Prostate gland (tissue), 2 donors: ENCODE results near the gene DRAM1. TPM values are rescaled to one million over a fixed set of nuclear protein-coding genes. Genes with fewer than 3 reads are reported as not detected.

Experiments
- DNase-seq: peaks from one replicate; pipeline ENCODE4 v3.0.0-alpha.2; 2019; ENCODE audit warnings: low spot score
- H3K27ac ChIP-seq, 2 donors: fragments of 200-600 bp; sonication (generic); 2 replicates each; pipeline ENCODE4 v1.5.1; 2017 to 2019
- H3K27me3 ChIP-seq: fragments of 200-600 bp; sonication (generic); replicated peaks from 2 replicates; pipeline ENCODE4 v1.5.1; 2019; ENCODE audit not compliant: insufficient read depth
- H3K36me3 ChIP-seq, 2 donors: fragments of 200-600 bp; sonication (generic); 1 replicate in 1 of 2; 2 replicates in 1 of 2; pipeline versions ENCODE4 v1.5.1 to v1.8.1; 2017 to 2019
- H3K4me1 ChIP-seq: fragments of 200-600 bp; sonication (generic); replicated peaks from 2 replicates; pipeline ENCODE4 v1.5.1; 2019
- H3K4me3 ChIP-seq, 2 donors: fragments of 200-600 bp; sonication (generic); 2 replicates each; pipeline ENCODE4 v1.5.1; 2017 to 2019
- H3K9me3 ChIP-seq: fragments of 200-600 bp; sonication (generic); 2 replicates; pipeline ENCODE4 v1.5.1; 2017
- POLR2A ChIP-seq: fragments of 450-650 bp; IDR thresholded peaks from one replicate; pipeline ENCODE4 v1.6.1; 2016; ENCODE audit warnings: antibody characterized with exemption, mild to moderate bottlenecking
- POLR2AphosphoS5 ChIP-seq: sonication (generic); formaldehyde crosslinking; IDR thresholded peaks from one replicate; pipeline ENCODE4 v1.6.1; 2017; ENCODE audit warnings: antibody characterized with exemption
- WGBS: methylation state at CpG from one replicate; pipeline ENCODE4 v1.1.5; 2018; 5-methylcytosine and 5-hydroxymethylcytosine counted together
- intact Hi-C: fragments of 100-400 bp; cut with DNase I; formaldehyde crosslinking; loops from one replicate; pipeline ENCODE4 v1.14.2; 2022
- total RNA-seq, 2 donors: library from RNA; depleted of rRNA; stranded (reverse); fragments of >200 nt; gene quantifications; one replicate each; pipeline ENCODE4 v1.1.0, GENCODE V29; 2016
- TF ChIP-seq, protein P1 (sequence below), 4 experiments: fragments of 200-600 bp in 2 of 4; fragments of 450-650 bp in 2 of 4; sonication (generic) in 2 of 4; IDR thresholded peaks; 1 replicate in 3 of 4; 2 replicates in 1 of 4; pipeline ENCODE4 v1.5.1; 2016 to 2019; ENCODE audit warnings: antibody characterized with exemption in 4 of 4, mild to moderate bottlenecking in 2 of 4, moderate library complexity in 2 of 4

The DRAM1 gene
- total RNA-seq, 2 donors from 2014 or later: 12.8 to 13.1 TPM

DNA sequence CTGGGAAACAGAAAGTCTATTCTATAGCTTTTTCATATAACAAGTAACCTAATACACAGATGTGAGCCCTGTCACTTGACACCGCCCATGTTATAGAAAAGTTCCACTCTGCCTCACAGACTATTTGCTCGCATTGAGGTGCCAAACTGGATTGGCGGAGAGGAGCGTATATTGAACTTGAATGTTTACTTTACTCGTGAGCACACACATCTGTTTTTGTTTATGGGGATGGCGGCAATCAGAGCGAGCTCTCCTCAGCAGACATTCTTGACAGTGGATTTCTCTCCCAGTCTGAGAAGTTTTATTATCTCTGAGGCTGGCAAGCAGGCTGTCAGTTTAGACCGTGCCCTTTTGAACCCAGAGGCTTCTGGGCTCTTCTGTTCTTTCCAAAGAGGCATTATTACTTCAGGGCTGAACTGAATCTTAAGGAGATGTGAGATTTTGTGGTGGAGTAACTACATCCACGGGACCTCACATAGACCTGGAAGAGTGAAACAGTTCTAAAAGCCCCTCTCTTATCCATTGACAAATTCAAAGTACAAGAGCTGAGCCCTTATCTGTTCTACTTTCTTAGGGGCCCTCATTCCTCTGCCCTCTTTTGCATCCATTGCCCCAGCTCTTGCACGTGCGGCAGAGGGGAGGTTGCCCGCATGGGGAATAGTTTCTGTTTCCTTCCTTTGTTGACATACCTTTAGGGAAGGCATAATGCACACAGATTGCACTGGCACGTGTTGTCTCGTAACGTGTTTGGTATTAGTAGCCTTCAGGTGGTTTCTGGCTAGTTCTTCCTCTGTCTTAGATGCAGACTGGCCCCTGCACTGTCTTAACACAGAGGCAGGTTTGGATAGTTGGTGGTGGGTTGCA is 68.2 kb downstream of the DRAM1 start:
- Histone ChIP-seq H3K4me1 (peaks cover 3% of the 10 kb centered on the region), H3K27ac (peak overlapping the region; percentile 49 to 54), H3K36me3 (no peaks in the 10 kb centered on the region), H3K9me3 (no peaks in the 10 kb centered on the region), H3K27me3 (no peaks in the 10 kb centered on the region), H3K4me3 (no peak overlapping the region)
- intact Hi-C loops: no loop called here
- TF ChIP-seq, protein P1, sequence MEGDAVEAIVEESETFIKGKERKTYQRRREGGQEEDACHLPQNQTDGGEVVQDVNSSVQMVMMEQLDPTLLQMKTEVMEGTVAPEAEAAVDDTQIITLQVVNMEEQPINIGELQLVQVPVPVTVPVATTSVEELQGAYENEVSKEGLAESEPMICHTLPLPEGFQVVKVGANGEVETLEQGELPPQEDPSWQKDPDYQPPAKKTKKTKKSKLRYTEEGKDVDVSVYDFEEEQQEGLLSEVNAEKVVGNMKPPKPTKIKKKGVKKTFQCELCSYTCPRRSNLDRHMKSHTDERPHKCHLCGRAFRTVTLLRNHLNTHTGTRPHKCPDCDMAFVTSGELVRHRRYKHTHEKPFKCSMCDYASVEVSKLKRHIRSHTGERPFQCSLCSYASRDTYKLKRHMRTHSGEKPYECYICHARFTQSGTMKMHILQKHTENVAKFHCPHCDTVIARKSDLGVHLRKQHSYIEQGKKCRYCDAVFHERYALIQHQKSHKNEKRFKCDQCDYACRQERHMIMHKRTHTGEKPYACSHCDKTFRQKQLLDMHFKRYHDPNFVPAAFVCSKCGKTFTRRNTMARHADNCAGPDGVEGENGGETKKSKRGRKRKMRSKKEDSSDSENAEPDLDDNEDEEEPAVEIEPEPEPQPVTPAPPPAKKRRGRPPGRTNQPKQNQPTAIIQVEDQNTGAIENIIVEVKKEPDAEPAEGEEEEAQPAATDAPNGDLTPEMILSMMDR (IDR thresholded peaks at IDR 0.05): no peak
- peak; percentile 66 for TF ChIP-seq POLR2AphosphoS5
- 39% methylated on average over 15 of the region's 15 CpGs for WGBS
- peak; percentile 63 for DNase-seq

DNA sequence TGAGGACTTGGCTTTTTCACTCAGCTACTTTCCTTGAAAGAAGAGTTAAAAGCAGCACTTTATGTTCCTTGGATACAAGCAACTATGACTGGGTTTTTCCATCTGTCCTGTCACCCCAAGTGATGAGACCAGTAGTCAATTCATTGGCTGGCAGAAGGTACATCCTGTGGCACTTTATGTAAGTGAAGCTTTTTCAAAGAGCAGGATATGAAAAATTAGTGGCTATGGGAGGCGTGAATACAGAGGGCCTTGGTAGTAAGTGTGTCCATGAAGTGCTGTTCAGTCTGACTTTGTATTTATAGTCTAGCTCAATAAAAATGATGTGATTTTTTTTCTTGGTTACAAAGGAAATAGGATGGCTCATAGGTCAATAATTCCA is 68.8 kb downstream of the DRAM1 start:
- H3K27ac ChIP-seq: peak overlapping the region; percentile 49 to 54
- no peak for TF ChIP-seq POLR2AphosphoS5
- TF ChIP-seq, protein P1 (IDR thresholded peaks at IDR 0.05): no peak
- TF ChIP-seq POLR2A: no peak
- no peak overlapping the region for H3K4me3 ChIP-seq
- intact Hi-C loops: no loop called here
- no peaks in the 10 kb centered on the region for H3K4me1 ChIP-seq
- DNase-seq: no peak
- no peaks in the 10 kb centered on the region for H3K9me3 ChIP-seq
- no peaks in the 10 kb centered on the region for H3K36me3 ChIP-seq
- WGBS: 77% methylated on average over 1 of the region's 1 CpG
- H3K27me3 ChIP-seq: no peaks in the 10 kb centered on the region

DNA sequence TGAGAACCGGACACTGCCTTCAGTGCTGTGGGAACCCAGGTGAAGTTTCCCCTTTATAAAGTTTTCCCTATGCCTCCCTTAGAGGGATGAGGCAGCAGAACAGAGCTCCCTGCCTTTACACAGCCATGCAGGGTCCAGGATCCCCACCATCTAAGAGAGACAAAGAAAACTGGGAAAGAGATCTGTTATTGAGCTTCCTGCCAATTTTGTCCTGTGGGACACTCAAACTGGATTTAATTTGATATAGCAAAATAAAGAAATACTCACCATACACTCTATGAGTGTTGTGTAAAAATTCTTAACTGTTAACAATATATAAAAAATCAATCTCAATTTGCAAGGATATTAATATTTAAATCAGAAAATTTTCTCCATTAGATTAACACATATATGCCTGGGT is 69.9 kb downstream of the DRAM1 start:
- Histone ChIP-seq H3K27me3 (no peaks in the 10 kb centered on the region), H3K27ac (no peak overlapping the region), H3K4me1 (no peaks in the 10 kb centered on the region), H3K9me3 (no peaks in the 10 kb centered on the region), H3K36me3 (no peaks in the 10 kb centered on the region), H3K4me3 (no peak overlapping the region)
- no peak for DNase-seq
- WGBS: 95% methylated on average over 1 of the region's 1 CpG
- intact Hi-C loops: no loop called here
- TF ChIP-seq, protein P1 (IDR thresholded peaks at IDR 0.05): no peak
- no peak for TF ChIP-seq POLR2AphosphoS5
- no peak for TF ChIP-seq POLR2A

DNA sequence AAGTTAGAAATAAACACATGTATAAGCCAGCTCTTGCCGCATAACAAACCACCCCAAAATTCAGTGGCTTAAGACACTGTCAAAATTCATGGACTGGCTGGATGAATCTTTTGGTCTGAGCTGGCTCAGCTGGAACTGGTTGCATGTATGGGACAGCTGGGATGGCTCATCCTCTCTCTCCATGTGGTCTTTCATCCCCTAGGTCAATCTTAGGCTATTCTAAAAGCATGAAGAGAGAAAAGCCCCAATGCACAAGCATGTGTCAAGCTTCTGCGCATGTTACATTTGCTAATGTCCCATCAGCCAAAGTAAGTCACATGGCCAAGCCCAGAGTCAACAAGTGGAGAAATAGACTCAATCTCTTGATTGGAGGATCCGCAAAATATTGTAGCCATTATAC is 71.0 kb downstream of the DRAM1 start:
- 89% methylated on average over 3 of the region's 3 CpGs for WGBS
- intact Hi-C loops: no loop called here
- Histone ChIP-seq H3K4me3 (no peak overlapping the region), H3K36me3 (no peaks in the 10 kb centered on the region), H3K9me3 (no peaks in the 10 kb centered on the region), H3K27me3 (no peaks in the 10 kb centered on the region), H3K27ac (no peak overlapping the region), H3K4me1 (no peaks in the 10 kb centered on the region)
- TF ChIP-seq POLR2AphosphoS5 (no peak), POLR2A (no peak)
- TF ChIP-seq, protein P1 (IDR thresholded peaks at IDR 0.05): no peak
- DNase-seq: no peak
